Brain microvascular endothelial cell (primary cell): Measurements from ENCODE around the gene B2M.
A peak's percentile ranks its signal among the peaks of the same experiment; 100 is the strongest.
"Not testable (repeated sequence)": the region's sequence is repeated elsewhere in the genome, so short reads cannot be mapped to it uniquely, and the experiment has no call there.

Source experiments
- DNase-seq: peaks from one replicate; pipeline ENCODE4 v3.0.0-alpha.2; 2020
- H3K27ac ChIP-seq: fragments of 250-450 bp; sonication (Bioruptor Pico); 2 replicates; pipeline ENCODE4 v1.5.1; 2020; ENCODE audit warnings: mild to moderate bottlenecking, moderate library complexity
- H3K27me3 ChIP-seq: fragments of 250-450 bp; sonication (Bioruptor Pico); replicated peaks from 2 replicates; pipeline ENCODE4 v1.5.1; 2020; ENCODE audit warnings: mild to moderate bottlenecking
- H3K36me3 ChIP-seq: fragments of 250-450 bp; sonication (Bioruptor Pico); replicated peaks from 2 replicates; pipeline ENCODE4 v1.5.1; 2020; ENCODE audit warnings: mild to moderate bottlenecking
- H3K4me3 ChIP-seq: 2 replicates; pipeline ENCODE4 v1.5.1; 2011; ENCODE audit warnings: low read depth, mild to moderate bottlenecking, control low read depth, low read length, moderate library complexity
- in situ Hi-C: cut with HindIII; loops from 2 replicates; pipeline ENCODE4 v1.10.0; 2017; ENCODE audit warnings: low sequenced_read_pairs, low pct_ligation_motif_present
- TF ChIP-seq, protein P1 (sequence below): IDR thresholded peaks from 2 replicates; pipeline ENCODE4 v1.5.1; 2011; ENCODE audit warnings: low read depth, mild to moderate bottlenecking, moderate library complexity, low read length, control low read depth, inconsistent platforms; ENCODE audit errors: missing control alignments

Gene B2M

DNA sequence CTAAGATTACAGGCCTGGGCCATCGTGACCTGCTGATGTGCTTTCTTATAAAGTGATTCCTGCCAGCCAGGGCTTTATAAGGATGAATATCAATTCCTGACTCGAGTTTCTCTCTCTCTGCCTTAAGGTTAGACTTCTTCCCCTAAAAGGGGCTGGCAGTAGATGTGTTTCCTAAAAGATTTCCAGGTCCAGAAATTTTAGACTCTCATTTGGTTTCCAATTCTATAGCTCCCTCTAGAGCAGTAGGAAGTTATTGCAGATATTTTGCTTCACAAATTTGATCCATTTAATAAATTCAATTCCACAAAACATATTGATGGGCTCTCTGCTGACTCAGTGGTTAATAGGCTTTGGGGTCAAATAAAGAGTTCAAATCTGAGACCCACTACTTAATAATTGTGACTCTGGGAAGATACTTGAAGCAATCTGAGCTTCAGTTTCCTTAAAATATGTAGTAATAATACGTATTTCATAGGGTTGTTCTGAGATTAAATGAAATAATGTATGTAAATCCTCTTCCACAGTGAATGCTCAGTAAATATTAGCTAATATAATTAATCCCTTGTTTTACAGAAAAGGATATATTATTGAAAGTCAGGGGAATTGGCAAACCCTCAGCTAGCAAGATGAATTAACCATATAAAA lies 27.1 kb downstream of the B2M start:
- DNase-seq = no peak
- no peaks in the 10 kb centered on the region for H3K27me3 ChIP-seq
- no peaks in the 10 kb centered on the region for H3K36me3 ChIP-seq
- H3K4me3 ChIP-seq = no peak overlapping the region
- H3K27ac ChIP-seq = no peak overlapping the region
- TF ChIP-seq, protein P1, sequence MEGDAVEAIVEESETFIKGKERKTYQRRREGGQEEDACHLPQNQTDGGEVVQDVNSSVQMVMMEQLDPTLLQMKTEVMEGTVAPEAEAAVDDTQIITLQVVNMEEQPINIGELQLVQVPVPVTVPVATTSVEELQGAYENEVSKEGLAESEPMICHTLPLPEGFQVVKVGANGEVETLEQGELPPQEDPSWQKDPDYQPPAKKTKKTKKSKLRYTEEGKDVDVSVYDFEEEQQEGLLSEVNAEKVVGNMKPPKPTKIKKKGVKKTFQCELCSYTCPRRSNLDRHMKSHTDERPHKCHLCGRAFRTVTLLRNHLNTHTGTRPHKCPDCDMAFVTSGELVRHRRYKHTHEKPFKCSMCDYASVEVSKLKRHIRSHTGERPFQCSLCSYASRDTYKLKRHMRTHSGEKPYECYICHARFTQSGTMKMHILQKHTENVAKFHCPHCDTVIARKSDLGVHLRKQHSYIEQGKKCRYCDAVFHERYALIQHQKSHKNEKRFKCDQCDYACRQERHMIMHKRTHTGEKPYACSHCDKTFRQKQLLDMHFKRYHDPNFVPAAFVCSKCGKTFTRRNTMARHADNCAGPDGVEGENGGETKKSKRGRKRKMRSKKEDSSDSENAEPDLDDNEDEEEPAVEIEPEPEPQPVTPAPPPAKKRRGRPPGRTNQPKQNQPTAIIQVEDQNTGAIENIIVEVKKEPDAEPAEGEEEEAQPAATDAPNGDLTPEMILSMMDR = peak; percentile 52
- in situ Hi-C loops = no loop called here

DNA sequence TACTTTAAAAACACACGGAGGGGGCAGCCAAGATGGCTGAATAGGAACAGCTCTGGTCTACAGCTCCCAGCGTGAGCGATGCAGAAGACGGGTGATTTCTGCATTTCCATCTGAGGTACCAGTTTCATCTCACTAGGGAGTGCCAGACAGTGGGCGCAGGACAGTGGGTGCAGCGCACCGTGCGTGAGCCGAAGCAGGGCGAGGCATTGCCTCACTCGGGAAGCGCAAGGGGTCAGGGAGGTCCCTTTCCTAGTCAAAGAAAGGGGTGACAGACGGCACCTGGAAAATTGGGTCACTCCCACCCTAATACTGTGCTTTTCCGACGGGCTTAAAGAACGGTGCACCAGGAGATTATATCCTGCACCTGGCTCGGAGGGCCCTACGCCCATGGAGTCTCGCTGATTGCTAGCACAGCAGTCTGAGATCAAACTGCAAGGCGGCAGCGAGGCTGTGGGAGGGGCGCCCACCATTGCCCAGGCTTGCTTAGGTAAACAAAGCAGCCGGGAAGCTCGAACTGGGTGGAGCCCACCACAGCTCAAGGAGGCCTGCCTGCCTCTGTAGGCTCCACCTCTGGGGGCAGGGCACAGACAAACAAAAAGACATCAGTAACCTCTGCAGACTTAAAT lies 28.0 kb downstream of the B2M start:
- H3K36me3 ChIP-seq, in situ Hi-C loops, DNase-seq, H3K27ac ChIP-seq, H3K4me3 ChIP-seq, H3K27me3 ChIP-seq: not testable (repeated sequence)

DNA sequence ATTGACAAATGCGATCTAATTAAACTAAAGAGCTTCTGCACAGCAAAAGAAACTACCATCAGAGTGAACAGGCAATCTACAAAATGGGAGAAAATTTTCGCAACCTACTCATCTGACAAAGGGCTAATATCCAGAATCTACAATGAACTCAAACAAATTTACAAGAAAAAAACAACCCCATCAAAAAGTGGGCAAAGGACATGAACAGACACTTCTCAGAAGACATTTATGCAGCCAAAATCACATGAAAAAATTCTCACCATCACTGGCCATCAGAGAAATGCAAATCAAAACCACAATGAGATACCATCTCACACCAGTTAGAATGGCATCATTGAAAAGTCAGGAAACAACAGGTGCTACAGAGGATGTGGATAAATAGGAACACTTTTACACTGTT lies 32.1 kb downstream of the B2M start:
- H3K4me3 ChIP-seq, in situ Hi-C loops, H3K27ac ChIP-seq, H3K27me3 ChIP-seq, H3K36me3 ChIP-seq, DNase-seq: not testable (repeated sequence)

DNA sequence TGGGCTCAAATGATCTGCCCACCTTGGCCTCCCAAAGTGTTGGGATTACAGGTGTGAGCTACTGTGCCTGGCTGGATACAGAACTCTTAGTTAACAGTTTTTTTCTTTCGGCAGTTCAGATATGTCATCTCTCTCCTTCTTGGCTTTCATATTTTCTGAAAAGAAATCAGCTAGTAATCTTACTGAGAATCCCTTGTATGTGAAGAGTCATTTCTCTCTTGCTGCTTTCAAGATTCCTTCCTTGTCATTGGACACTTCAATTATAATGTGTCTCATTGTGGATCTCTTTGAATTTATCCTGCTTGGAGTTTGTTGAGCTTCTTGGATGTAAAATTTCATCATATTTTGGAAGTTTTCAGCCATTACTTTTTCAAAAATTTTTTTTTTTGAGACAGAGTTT lies 42.0 kb downstream of the B2M start:
- Histone ChIP-seq H3K4me3 (no peak overlapping the region), H3K27ac (no peak overlapping the region), H3K36me3 (no peaks in the 10 kb centered on the region), H3K27me3 (no peaks in the 10 kb centered on the region)
- in situ Hi-C loops = no loop called here
- TF ChIP-seq, protein P1 = no peak
- DNase-seq = no peak

DNA sequence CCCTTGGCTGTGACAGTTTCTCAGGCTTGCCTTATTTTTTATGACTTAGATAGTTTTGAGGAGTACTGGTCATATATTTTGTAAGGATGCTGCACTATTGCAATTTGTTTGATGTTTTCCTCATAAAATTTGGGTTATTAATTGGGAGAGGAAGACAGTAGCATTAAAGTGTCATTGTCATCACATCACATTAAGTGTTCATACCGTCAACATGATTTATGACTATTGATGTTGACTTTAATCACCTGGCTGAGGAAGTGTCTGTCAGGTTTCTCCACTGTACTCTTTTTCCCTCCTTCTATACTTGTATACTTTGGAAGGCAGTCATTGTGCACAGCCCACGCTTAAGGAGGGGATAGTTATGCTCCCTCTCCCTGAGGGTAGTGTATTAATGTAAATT lies 51.9 kb downstream of the B2M start:
- no peak overlapping the region for H3K27ac ChIP-seq
- in situ Hi-C loops = no loop called here
- no peak overlapping the region for H3K4me3 ChIP-seq
- no peak for DNase-seq
- TF ChIP-seq, protein P1 = no peak
- no peaks in the 10 kb centered on the region for H3K36me3 ChIP-seq
- no peaks in the 10 kb centered on the region for H3K27me3 ChIP-seq

DNA sequence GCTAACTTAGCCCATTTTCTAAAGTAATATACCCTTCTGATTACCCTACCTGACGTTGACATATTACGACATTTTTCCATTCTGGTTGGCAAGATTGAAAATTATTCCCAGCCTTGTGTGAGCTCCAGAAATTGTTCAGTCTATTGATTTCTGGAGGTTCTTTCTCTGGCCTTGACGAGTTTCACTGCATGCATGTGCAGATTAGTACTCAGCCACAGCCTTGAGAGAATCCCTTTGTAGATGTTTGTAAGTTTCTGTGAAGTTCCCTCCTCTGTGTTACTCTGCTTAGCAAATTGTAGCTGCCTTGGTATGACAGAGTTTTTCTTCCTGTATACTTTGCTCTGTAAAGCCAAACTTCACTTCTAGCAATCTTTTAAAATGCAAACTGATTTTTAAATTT lies 52.5 kb downstream of the B2M start:
- no peak overlapping the region for H3K27ac ChIP-seq
- no peak for DNase-seq
- in situ Hi-C loops = no loop called here
- no peaks in the 10 kb centered on the region for H3K27me3 ChIP-seq
- H3K4me3 ChIP-seq = no peak overlapping the region
- TF ChIP-seq, protein P1 = no peak
- H3K36me3 ChIP-seq = no peaks in the 10 kb centered on the region

DNA sequence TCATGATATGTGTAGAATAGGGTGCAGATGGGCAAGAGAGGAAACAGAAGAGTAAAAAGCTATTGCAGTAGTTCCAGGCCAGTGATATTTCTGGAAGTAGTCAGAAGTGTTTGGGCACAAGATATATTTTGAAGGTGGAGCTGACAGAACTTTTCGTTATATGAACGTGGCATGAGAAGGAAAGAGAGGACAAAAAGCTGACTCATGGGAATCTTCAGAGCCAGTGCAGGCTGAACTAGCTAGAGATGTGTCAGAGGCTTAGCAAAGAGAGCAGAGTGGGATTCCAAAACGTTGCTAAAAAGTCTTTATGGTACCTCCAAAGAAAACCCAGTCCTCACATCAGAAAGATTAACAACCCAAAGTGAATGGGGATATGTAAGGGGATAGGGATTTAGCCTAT lies 53.7 kb downstream of the B2M start:
- Histone ChIP-seq H3K4me3 (no peak overlapping the region), H3K27me3 (no peaks in the 10 kb centered on the region), H3K27ac (no peak overlapping the region), H3K36me3 (no peaks in the 10 kb centered on the region)
- DNase-seq = no peak
- in situ Hi-C loops = no loop called here
- TF ChIP-seq, protein P1 = no peak
